Osteoblast (primary cell): ENCODE measurements around the gene NRAP. TPM values are rescaled to one million over a fixed set of nuclear protein-coding genes. Genes with fewer than 3 reads are reported as not detected.

Source experiments
- DNase-seq: peaks from one replicate; pipeline ENCODE4 v3.0.0; 2011; ENCODE audit warnings: low spot score, mixed read lengths; ENCODE audit not compliant: insufficient read length; ENCODE audit errors: missing footprints
- H2AFZ ChIP-seq: 2 replicates; pipeline ENCODE4 v1.6.0; 2011; ENCODE audit warnings: mild to moderate bottlenecking, low read length
- H3K27ac ChIP-seq: 2 replicates; pipeline ENCODE4 v1.5.1; 2011; ENCODE audit warnings: mild to moderate bottlenecking, low read depth, low read length, moderate library complexity
- H3K27me3 ChIP-seq: 2 replicates; pipeline ENCODE4 v1.6.0; 2012; ENCODE audit warnings: mild to moderate bottlenecking, control low read depth, inconsistent platforms, low read length, moderate library complexity; ENCODE audit not compliant: insufficient read depth
- H3K36me3 ChIP-seq: 2 replicates; pipeline ENCODE4 v1.5.1; 2011; ENCODE audit warnings: mild to moderate bottlenecking, low read length, control low read depth, moderate library complexity; ENCODE audit not compliant: insufficient read depth
- H3K4me1 ChIP-seq: 2 replicates; pipeline ENCODE4 v1.5.1; 2011; ENCODE audit warnings: mild to moderate bottlenecking, low read length, control low read depth, moderate library complexity; ENCODE audit not compliant: insufficient read depth
- H3K4me2 ChIP-seq: 2 replicates; pipeline ENCODE4 v1.6.0; 2011; ENCODE audit warnings: mild to moderate bottlenecking, low read length; ENCODE audit not compliant: insufficient read depth
- H3K4me3 ChIP-seq: fragments of 200-600 bp; sonication (generic); 3 replicates; pipeline ENCODE4 v1.5.1; 2012; ENCODE audit warnings: mild to moderate bottlenecking, low read length, inconsistent platforms; ENCODE audit not compliant: insufficient read depth
- H3K79me2 ChIP-seq: 2 replicates; pipeline ENCODE4 v1.6.0; 2012; ENCODE audit warnings: mild to moderate bottlenecking, low read length, control low read depth, inconsistent platforms; ENCODE audit not compliant: insufficient read depth
- H3K9me3 ChIP-seq: 2 replicates; pipeline ENCODE4 v1.5.1; 2011; ENCODE audit warnings: low read depth, low read length, control low read depth
- H4K20me1 ChIP-seq: 2 replicates; pipeline ENCODE4 v1.6.0; 2012; ENCODE audit warnings: mild to moderate bottlenecking, low read length, control low read depth; ENCODE audit not compliant: insufficient read depth
- CTCF ChIP-seq: IDR thresholded peaks from 2 replicates; pipeline ENCODE4 v1.5.1; 2011; ENCODE audit warnings: mild to moderate bottlenecking, low read depth, low read length, moderate library complexity; ENCODE audit errors: extremely low read depth
- total RNA-seq: library from RNA; depleted of rRNA; stranded (reverse); fragments of >200 nt; gene quantifications from 2 replicates; pipeline ENCODE4 v1.2.3, GENCODE V29; 2012

Gene NRAP
- total RNA-seq, 1 donor, result not detected

- no peaks in the 10 kb centered on the region for H3K36me3 ChIP-seq
- H3K79me2 ChIP-seq, result peaks cover 49% of the 10 kb centered on the region
- H3K9me3 ChIP-seq, result peaks cover 9% of the 10 kb centered on the region
- no peak overlapping the region for H2AFZ ChIP-seq
- no peaks in the 10 kb centered on the region for H3K4me1 ChIP-seq
- no peak for TF ChIP-seq CTCF
- no peak for DNase-seq
- peaks cover 30% of the 10 kb centered on the region for H4K20me1 ChIP-seq
- no peak overlapping the region for H3K4me3 ChIP-seq
- no peak overlapping the region for H3K4me2 ChIP-seq
- H3K27me3 ChIP-seq, result no peaks in the 10 kb centered on the region
- no peak overlapping the region for H3K27ac ChIP-seq
Observed at GRCh38 chr10:113689574-113689973, 25.7 kb upstream of the NRAP start.

GRCh38 chr10:113689057-113689456, 25.2 kb upstream of the NRAP start:
- Histone ChIP-seq H3K4me3 (no peak overlapping the region), H3K4me1 (no peaks in the 10 kb centered on the region), H2AFZ (no peak overlapping the region), H3K36me3 (no peaks in the 10 kb centered on the region), H3K4me2 (no peak overlapping the region), H3K9me3 (peaks cover 9% of the 10 kb centered on the region), H3K27me3 (no peaks in the 10 kb centered on the region), H3K79me2 (peaks cover 47% of the 10 kb centered on the region), H3K27ac (no peak overlapping the region), H4K20me1 (peaks cover 32% of the 10 kb centered on the region)
- no peak for TF ChIP-seq CTCF
- DNase-seq, result no peak

GRCh38 chr10:113687037-113687436, 23.2 kb upstream of the NRAP start:
- Histone ChIP-seq H3K27me3 (no peaks in the 10 kb centered on the region), H3K79me2 (peaks cover 52% of the 10 kb centered on the region), H3K9me3 (no peaks in the 10 kb centered on the region), H2AFZ (no peak overlapping the region), H3K36me3 (no peaks in the 10 kb centered on the region), H4K20me1 (peaks cover 26% of the 10 kb centered on the region), H3K4me3 (no peak overlapping the region), H3K4me1 (no peaks in the 10 kb centered on the region), H3K4me2 (no peak overlapping the region), H3K27ac (no peak overlapping the region)
- no peak for DNase-seq
- no peak for TF ChIP-seq CTCF

GRCh38 chr10:113686028-113686427, 22.2 kb upstream of the NRAP start:
- DNase-seq, result no peak
- Histone ChIP-seq H3K4me1 (peaks cover 1% of the 10 kb centered on the region), H3K27ac (no peak overlapping the region), H3K9me3 (no peaks in the 10 kb centered on the region), H3K4me3 (no peak overlapping the region), H3K27me3 (no peaks in the 10 kb centered on the region), H3K4me2 (no peak overlapping the region), H3K79me2 (peaks cover 48% of the 10 kb centered on the region), H4K20me1 (peaks cover 28% of the 10 kb centered on the region), H2AFZ (no peak overlapping the region), H3K36me3 (no peaks in the 10 kb centered on the region)
- TF ChIP-seq CTCF, result no peak
